Endothelial cell of umbilical vein (primary cell): ENCODE results near the gene PLEKHA7.

ENCODE experiments used
- CTCF ChIP-seq, 2 donors: IDR thresholded peaks; 1 replicate in 1 of 2; 2 replicates in 1 of 2; pipeline ENCODE4 v1.5.1; 2011; ENCODE audit warnings: low read length in 2 of 2, mild to moderate bottlenecking in 2 of 2, moderate library complexity in 2 of 2, control low read depth in 1 of 2, inconsistent platforms in 1 of 2, low read depth in 1 of 2; ENCODE audit not compliant: insufficient read depth in 1 of 2; ENCODE audit errors: extremely low read depth in 1 of 2
- EZH2 ChIP-seq: IDR thresholded peaks from 2 replicates; pipeline ENCODE4 v1.6.1; 2012; ENCODE audit warnings: borderline replicate concordance, low read depth, mild to moderate bottlenecking, moderate library complexity, low read length, inconsistent platforms; ENCODE audit not compliant: severe bottlenecking
- JUN ChIP-seq: IDR thresholded peaks from 2 replicates; pipeline ENCODE4 v1.6.1; 2011; ENCODE audit warnings: borderline replicate concordance, low read depth; ENCODE audit not compliant: insufficient read length, insufficient read depth
- MAX ChIP-seq: IDR thresholded peaks from 2 replicates; pipeline ENCODE4 v1.6.1; 2011; ENCODE audit not compliant: insufficient read depth, insufficient read length
- MYC ChIP-seq: IDR thresholded peaks from one replicate; pipeline ENCODE4 v1.6.1; 2011; ENCODE audit warnings: mild to moderate bottlenecking, low read depth, low read length
- POLR2A ChIP-seq: IDR thresholded peaks from 2 replicates; pipeline ENCODE4 v1.6.1; 2012; ENCODE audit warnings: low read depth, mild to moderate bottlenecking, control low read depth, low read length
- POLR2AphosphoS5 ChIP-seq: IDR thresholded peaks from 2 replicates; pipeline ENCODE4 v1.6.1; 2012; ENCODE audit warnings: low read depth, mild to moderate bottlenecking, control low read depth, low read length, moderate library complexity; ENCODE audit not compliant: insufficient read depth

- no peak for TF ChIP-seq POLR2A
- no peak for TF ChIP-seq CTCF (IDR thresholded peaks at IDR 0.05; ENCODE audit: extremely low read depth in 1 of 2, insufficient read depth in 1 of 2, low read depth in 1 of 2, low read length in 2 of 2)
- TF ChIP-seq EZH2 = no peak
- no peak for TF ChIP-seq MYC
- no peak for TF ChIP-seq MAX
- no peak for TF ChIP-seq POLR2AphosphoS5
- TF ChIP-seq JUN = no peak
Observed at GRCh38 chr11:16985297-16985696, 28.9 kb downstream of the PLEKHA7 start.
